ENCODE results near the gene MIPEP.

MIPEP gene

DNA sequence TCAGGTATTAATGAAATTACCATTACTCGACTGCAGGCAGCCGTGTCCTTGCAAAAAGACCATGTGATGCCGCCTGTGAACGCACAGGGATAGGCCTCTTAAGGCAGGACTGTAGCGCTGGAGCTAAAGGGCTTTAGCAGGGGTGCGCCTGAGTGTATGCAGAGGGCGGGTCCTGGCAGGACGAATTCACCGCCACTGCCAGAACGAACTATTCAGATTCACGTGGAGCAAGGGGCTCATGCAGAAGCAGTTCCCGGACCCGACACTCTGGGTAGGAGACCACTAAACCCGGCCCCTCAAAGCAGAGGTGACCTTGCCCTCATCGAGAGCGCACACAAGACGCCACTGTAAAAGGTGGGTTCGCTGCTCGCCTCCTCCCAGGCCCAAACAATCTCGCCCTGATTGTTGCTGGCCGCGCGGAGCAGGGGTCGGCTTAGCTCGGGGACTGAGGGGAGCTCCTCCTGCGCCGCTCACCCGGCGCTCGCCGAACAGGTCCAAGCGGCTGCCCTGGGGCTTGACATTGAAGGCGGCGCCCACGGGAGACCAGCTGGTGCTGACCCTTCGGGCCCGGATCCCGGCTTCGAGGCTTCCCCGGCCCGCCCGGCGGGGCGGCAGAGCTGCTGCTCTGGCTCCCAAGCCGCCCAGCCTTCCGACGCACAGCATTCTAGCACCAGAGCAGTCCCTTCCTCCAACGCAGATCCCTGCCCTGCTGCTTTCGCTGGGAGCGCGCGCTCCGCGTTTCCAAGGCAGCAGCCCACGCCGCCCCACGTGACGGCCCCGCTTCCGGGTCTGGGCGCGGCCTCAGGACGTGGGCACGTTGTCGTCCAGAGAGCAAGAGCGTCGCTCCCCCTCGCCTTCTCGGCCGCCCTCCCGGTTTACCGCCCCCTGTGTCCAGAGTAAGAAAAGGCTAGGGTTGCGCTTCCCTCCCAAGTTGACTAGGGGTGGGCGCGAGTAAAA is at the start of gene MIPEP:
TSS of gene MIPEP (minus strand) at position 743 of the 957 bp plus-strand sequence. CDS start at position 663, 80 bp downstream.
- Histone ChIP-seq H2AFZ (ENCODE audit: low read length, unreplicated experiment) (peak within 1 kb of the TSS; percentile 79), H3K4me1 (ENCODE audit: control insufficient read depth, insufficient read depth, low read length, unreplicated experiment) (peaks cover 9% of the 10 kb centered on the region), H3K4me3 (ENCODE audit: low read depth, low read length) (peak within 1 kb of the TSS; percentile 85), H3K27me3 (ENCODE audit: insufficient read depth, low read length) (no peaks in the 10 kb centered on the region), H3K36me3 (ENCODE audit: insufficient read depth, low read length) (0 out of 2 replicates have a peak, but pooled peaks cover 4% of the 10 kb centered on the region), H3K27ac (ENCODE audit: low read depth, low read length) (peak within 1 kb of the TSS; percentile 51), H3K79me2 (ENCODE audit: control insufficient read depth, insufficient read depth, low read length, unreplicated experiment) (peaks cover 5% of the 10 kb centered on the region)

- Histone ChIP-seq H3K4me1 (ENCODE audit: control insufficient read depth, insufficient read depth, low read length, unreplicated experiment) (peaks cover 22% of the 10 kb centered on the region), H3K27ac (ENCODE audit: low read depth, low read length) (no peak overlapping the region), H3K27me3 (ENCODE audit: insufficient read depth, low read length) (no peaks in the 10 kb centered on the region), H3K4me3 (ENCODE audit: low read depth, low read length) (no peak overlapping the region), H2AFZ (ENCODE audit: low read length, unreplicated experiment) (no peak overlapping the region), H3K79me2 (ENCODE audit: control insufficient read depth, insufficient read depth, low read length, unreplicated experiment) (no peaks in the 10 kb centered on the region), H3K36me3 (ENCODE audit: insufficient read depth, low read length) (no peaks in the 10 kb centered on the region)
Observed at GRCh38 chr13:23934520-23934919, 45.3 kb upstream of the MIPEP start.

DNA sequence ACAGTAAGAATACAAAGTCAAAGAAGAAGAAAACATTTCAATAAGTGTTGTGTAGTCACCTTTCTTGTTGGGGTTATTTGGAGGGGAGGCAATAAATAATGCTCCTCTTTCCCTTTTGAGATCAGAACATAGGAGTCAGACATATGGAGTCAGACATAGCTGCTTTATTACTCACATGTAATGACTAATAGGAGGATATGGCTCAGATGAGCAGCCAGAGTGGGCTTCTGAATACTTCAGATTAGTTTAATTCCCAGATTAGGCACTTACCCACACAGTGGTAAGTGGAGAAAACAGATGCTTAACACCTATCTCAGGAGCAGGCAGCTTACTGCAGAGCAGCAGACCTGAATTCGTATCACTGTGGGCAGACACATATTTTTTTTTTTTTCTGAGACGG is 39.8 kb upstream of the MIPEP start:
- H3K27me3 ChIP-seq (ENCODE audit: insufficient read depth, low read length): no peaks in the 10 kb centered on the region
- peak overlapping the region; percentile 2 for H2AFZ ChIP-seq (ENCODE audit: low read length, unreplicated experiment)
- peaks cover 25% of the 10 kb centered on the region for H3K4me1 ChIP-seq (ENCODE audit: control insufficient read depth, insufficient read depth, low read length, unreplicated experiment)
- peak overlapping the region; percentile 32 for H3K27ac ChIP-seq (ENCODE audit: low read depth, low read length)
- no peak overlapping the region for H3K4me3 ChIP-seq (ENCODE audit: low read depth, low read length)
- no peaks in the 10 kb centered on the region for H3K36me3 ChIP-seq (ENCODE audit: insufficient read depth, low read length)
- H3K79me2 ChIP-seq (ENCODE audit: control insufficient read depth, insufficient read depth, low read length, unreplicated experiment): no peaks in the 10 kb centered on the region

GRCh38 chr13:23923031-23923430 is 33.8 kb upstream of the MIPEP start:
- no peaks in the 10 kb centered on the region for H3K79me2 ChIP-seq (ENCODE audit: control insufficient read depth, insufficient read depth, low read length, unreplicated experiment)
- H3K4me3 ChIP-seq (ENCODE audit: low read depth, low read length): no peak overlapping the region
- no peaks in the 10 kb centered on the region for H3K27me3 ChIP-seq (ENCODE audit: insufficient read depth, low read length)
- no peak overlapping the region for H2AFZ ChIP-seq (ENCODE audit: low read length, unreplicated experiment)
- no peaks in the 10 kb centered on the region for H3K36me3 ChIP-seq (ENCODE audit: insufficient read depth, low read length)
- no peak overlapping the region for H3K27ac ChIP-seq (ENCODE audit: low read depth, low read length)
- peaks cover 2% of the 10 kb centered on the region for H3K4me1 ChIP-seq (ENCODE audit: control insufficient read depth, insufficient read depth, low read length, unreplicated experiment)

GRCh38 chr13:23922005-23922932 is 33.1 kb upstream of the MIPEP start:
- H3K4me1 ChIP-seq (ENCODE audit: control insufficient read depth, insufficient read depth, low read length, unreplicated experiment): no peaks in the 10 kb centered on the region
- no peak overlapping the region for H3K27ac ChIP-seq (ENCODE audit: low read depth, low read length)
- H3K4me3 ChIP-seq (ENCODE audit: low read depth, low read length): no peak overlapping the region
- H3K79me2 ChIP-seq (ENCODE audit: control insufficient read depth, insufficient read depth, low read length, unreplicated experiment): no peaks in the 10 kb centered on the region
- H3K36me3 ChIP-seq (ENCODE audit: insufficient read depth, low read length): no peaks in the 10 kb centered on the region
- H2AFZ ChIP-seq (ENCODE audit: low read length, unreplicated experiment): no peak overlapping the region
- no peaks in the 10 kb centered on the region for H3K27me3 ChIP-seq (ENCODE audit: insufficient read depth, low read length)

GRCh38 chr13:23921451-23921888 is 32.3 kb upstream of the MIPEP start:
- Histone ChIP-seq H3K79me2 (ENCODE audit: control insufficient read depth, insufficient read depth, low read length, unreplicated experiment) (no peaks in the 10 kb centered on the region), H3K4me1 (ENCODE audit: control insufficient read depth, insufficient read depth, low read length, unreplicated experiment) (no peaks in the 10 kb centered on the region), H3K27ac (ENCODE audit: low read depth, low read length) (no peak overlapping the region), H2AFZ (ENCODE audit: low read length, unreplicated experiment) (no peak overlapping the region), H3K27me3 (ENCODE audit: insufficient read depth, low read length) (no peaks in the 10 kb centered on the region), H3K4me3 (ENCODE audit: low read depth, low read length) (no peak overlapping the region), H3K36me3 (ENCODE audit: insufficient read depth, low read length) (no peaks in the 10 kb centered on the region)

DNA sequence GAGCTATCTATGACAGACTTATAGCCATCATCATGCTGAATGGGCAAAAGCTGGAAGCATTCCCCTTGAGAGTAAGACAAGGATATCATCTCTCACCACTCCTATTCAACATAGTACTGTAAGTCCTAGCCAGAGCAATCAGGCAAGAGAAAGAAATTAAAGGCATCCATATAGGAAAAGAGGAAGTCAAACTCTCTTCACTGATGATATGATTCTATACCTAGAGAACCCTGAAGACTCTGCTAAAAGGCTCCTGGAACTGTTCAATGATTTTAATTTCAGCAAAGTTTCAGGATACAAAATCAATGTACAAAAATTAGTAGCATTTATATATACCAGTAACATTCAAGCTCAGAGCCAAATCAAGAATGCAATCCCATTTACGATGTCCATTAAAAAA is 29.8 kb upstream of the MIPEP start:
- no peaks in the 10 kb centered on the region for H3K27me3 ChIP-seq (ENCODE audit: insufficient read depth, low read length)
- H3K27ac ChIP-seq (ENCODE audit: low read depth, low read length): no peak overlapping the region
- H3K79me2 ChIP-seq (ENCODE audit: control insufficient read depth, insufficient read depth, low read length, unreplicated experiment): no peaks in the 10 kb centered on the region
- H3K4me3 ChIP-seq (ENCODE audit: low read depth, low read length): no peak overlapping the region
- no peak overlapping the region for H2AFZ ChIP-seq (ENCODE audit: low read length, unreplicated experiment)
- H3K36me3 ChIP-seq (ENCODE audit: insufficient read depth, low read length): no peaks in the 10 kb centered on the region
- H3K4me1 ChIP-seq (ENCODE audit: control insufficient read depth, insufficient read depth, low read length, unreplicated experiment): no peaks in the 10 kb centered on the region

DNA sequence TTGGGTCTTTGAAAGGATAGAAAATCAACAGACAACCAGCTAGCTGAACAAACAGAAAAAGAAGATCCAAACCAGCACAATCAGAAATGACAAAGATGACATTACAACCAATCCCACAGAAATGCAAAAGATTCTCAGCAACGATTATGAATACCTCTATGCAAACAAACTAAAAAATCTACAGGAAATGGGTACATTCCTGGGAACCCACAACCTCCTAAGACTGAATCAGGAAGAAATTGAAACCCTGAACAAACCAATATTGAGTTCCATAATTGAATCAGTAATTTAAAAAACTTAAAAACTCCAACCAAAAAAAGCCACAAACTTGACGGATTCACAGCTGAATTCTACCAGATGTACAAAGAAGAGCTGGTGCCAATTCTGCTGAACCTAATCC is 29.0 kb upstream of the MIPEP start:
- Histone ChIP-seq H3K79me2 (ENCODE audit: control insufficient read depth, insufficient read depth, low read length, unreplicated experiment) (no peaks in the 10 kb centered on the region), H3K4me1 (ENCODE audit: control insufficient read depth, insufficient read depth, low read length, unreplicated experiment) (no peaks in the 10 kb centered on the region), H3K36me3 (ENCODE audit: insufficient read depth, low read length) (no peaks in the 10 kb centered on the region), H2AFZ (ENCODE audit: low read length, unreplicated experiment) (no peak overlapping the region), H3K27me3 (ENCODE audit: insufficient read depth, low read length) (no peaks in the 10 kb centered on the region), H3K4me3 (ENCODE audit: low read depth, low read length) (no peak overlapping the region), H3K27ac (ENCODE audit: low read depth, low read length) (no peak overlapping the region)

DNA sequence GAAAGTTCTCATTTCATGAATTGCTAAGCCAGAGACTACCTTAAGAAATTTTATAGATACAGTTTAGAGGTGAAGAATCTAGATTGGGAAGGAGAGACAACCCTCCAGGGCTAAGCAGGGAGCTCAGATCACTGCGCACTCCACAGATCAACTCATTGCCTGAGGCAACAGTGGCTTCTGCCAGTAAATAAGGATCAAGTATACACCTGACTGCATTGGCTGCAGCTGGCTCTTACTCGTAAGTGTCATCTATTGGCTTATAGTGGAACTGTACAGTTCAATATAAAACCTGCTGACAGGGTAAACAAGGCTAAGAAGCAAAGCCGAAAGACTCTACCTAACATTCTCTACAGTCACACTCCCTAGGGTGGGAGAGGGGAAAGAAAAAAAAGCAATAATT is 26.1 kb upstream of the MIPEP start:
- Histone ChIP-seq H2AFZ (ENCODE audit: low read length, unreplicated experiment) (no peak overlapping the region), H3K4me3 (ENCODE audit: low read depth, low read length) (no peak overlapping the region), H3K79me2 (ENCODE audit: control insufficient read depth, insufficient read depth, low read length, unreplicated experiment) (no peaks in the 10 kb centered on the region), H3K27ac (ENCODE audit: low read depth, low read length) (no peak overlapping the region), H3K27me3 (ENCODE audit: insufficient read depth, low read length) (no peaks in the 10 kb centered on the region), H3K4me1 (ENCODE audit: control insufficient read depth, insufficient read depth, low read length, unreplicated experiment) (no peaks in the 10 kb centered on the region), H3K36me3 (ENCODE audit: insufficient read depth, low read length) (no peaks in the 10 kb centered on the region)

DNA sequence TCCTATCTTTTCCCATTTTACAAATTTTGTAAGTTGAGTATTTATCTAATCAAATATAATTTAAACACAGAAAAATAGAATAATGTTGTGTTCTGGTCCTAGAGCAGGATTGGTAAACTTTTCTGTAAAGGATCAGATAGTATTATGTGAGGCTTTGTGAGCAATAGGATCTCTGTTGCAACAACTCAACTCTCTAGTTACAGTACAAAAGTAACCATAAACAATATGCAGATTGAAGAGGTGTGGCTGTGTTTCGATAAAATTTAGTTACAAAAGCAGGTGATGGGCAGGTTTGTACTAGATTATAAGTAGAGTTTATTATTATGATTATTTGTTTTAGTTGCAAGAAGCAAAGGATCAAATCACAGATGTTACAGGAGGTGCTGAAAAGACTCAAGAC is 23.3 kb upstream of the MIPEP start:
- Histone ChIP-seq H3K4me3 (ENCODE audit: low read depth, low read length) (no peak overlapping the region), H3K4me1 (ENCODE audit: control insufficient read depth, insufficient read depth, low read length, unreplicated experiment) (no peaks in the 10 kb centered on the region), H2AFZ (ENCODE audit: low read length, unreplicated experiment) (no peak overlapping the region), H3K79me2 (ENCODE audit: control insufficient read depth, insufficient read depth, low read length, unreplicated experiment) (no peaks in the 10 kb centered on the region), H3K27ac (ENCODE audit: low read depth, low read length) (no peak overlapping the region), H3K27me3 (ENCODE audit: insufficient read depth, low read length) (no peaks in the 10 kb centered on the region), H3K36me3 (ENCODE audit: insufficient read depth, low read length) (no peaks in the 10 kb centered on the region)
